Activated naive CD8-positive, alpha-beta T cell treated with anti-CD3 and anti-CD28 coated beads, Interleukin-2, amount 50 U/mL, for 16 hours (primary cell): ENCODE data around the gene SLC5A10.

Source experiments
- DNase-seq: peaks from one replicate; pipeline ENCODE4 v3.0.0-alpha.2; 2020; ENCODE audit warnings: low read depth, low spot score

SLC5A10 gene

GRCh38 chr17:18984273-18985114, 32.5 kb downstream of the SLC5A10 start:
- no peak for DNase-seq

- no peak for DNase-seq
These were observed 33.5 kb downstream of the SLC5A10 start for GRCh38 chr17:18985475-18985874.

- DNase-seq: no peak
These were observed 34.7 kb downstream of the SLC5A10 start for GRCh38 chr17:18986541-18987229.

DNA sequence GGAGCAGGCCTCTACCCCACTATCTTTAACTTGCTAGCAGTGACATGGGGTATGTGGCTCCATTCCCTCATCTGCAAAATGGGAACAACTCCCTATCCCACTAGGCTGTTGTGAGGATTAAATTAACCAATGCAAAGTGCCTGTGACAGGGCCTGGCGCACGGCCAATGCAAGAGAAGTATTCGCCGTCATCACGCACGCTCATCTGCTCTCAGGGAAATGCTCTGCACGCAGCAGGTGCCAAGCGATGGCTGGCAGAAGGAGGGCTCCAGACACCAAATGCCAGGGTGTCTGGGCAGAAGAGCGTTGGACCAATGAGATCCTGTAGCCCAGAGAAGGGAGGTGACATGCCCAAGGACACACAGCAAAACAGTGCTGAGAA, 35.3 kb downstream of the SLC5A10 start:
- DNase-seq: no peak

GRCh38 chr17:18987862-18988545, 36.0 kb downstream of the SLC5A10 start:
- DNase-seq: no peak

GRCh38 chr17:18988546-18989173, 36.7 kb downstream of the SLC5A10 start:
- no peak for DNase-seq

GRCh38 chr17:18990331-18990730, 38.4 kb downstream of the SLC5A10 start:
- DNase-seq: no peak

GRCh38 chr17:18991531-18992315, 39.8 kb downstream of the SLC5A10 start:
- no peak for DNase-seq

- DNase-seq: no peak
These were observed 40.6 kb downstream of the SLC5A10 start for GRCh38 chr17:18992454-18993130.

GRCh38 chr17:18993905-18994526, 42.1 kb downstream of the SLC5A10 start:
- no peak for DNase-seq

- DNase-seq: no peak
These were observed 42.7 kb downstream of the SLC5A10 start for GRCh38 chr17:18994631-18995030.

GRCh38 chr17:18995220-18995619, 43.3 kb downstream of the SLC5A10 start:
- no peak for DNase-seq

- no peak for DNase-seq
These were observed 44.5 kb downstream of the SLC5A10 start for GRCh38 chr17:18996458-18996857.

- no peak for DNase-seq
These were observed 45.8 kb downstream of the SLC5A10 start for GRCh38 chr17:18997650-18998196.

DNA sequence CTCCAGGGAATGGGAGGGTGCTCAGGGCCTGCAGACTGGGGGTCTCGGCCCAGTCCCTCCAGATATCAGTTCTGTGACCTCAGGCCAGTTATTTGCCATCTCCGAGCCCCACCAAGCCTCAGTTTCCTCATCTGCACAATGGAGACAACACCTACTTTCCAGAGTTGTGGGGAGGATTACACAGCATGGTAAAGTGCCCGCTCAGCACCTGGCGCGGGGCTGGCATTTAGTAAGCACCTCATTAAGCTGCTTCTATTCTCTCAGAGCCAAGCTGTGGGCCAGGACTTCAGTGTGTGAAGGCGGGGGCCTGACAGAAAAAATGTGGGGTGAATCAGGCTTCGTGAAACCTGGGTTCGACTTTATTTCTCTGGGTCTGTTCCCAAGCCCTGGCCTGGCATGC, 47.4 kb downstream of the SLC5A10 start:
- no peak for DNase-seq

DNA sequence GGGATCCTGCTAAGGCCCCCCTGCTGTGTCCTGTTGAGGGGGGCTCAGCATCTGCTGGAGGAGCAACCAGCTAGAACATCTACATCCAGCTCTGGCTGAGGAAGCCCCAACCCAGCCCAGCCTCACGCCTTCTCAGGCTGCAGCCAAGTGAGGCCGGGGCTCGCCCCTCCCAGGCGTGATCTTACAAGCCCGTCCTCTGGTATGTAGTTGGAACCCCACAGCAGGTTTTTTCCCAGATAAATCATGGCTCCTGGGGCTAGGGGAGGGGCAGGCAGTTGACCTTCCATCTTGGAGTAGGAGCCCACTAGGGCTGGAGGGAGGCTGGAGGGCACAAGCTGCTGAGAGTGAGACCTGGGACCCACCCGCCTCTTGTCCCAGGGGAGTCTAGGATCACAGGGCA, 47.9 kb downstream of the SLC5A10 start:
- no peak for DNase-seq

- no peak for DNase-seq
These were observed 48.8 kb downstream of the SLC5A10 start for GRCh38 chr17:19000531-19001325.

DNA sequence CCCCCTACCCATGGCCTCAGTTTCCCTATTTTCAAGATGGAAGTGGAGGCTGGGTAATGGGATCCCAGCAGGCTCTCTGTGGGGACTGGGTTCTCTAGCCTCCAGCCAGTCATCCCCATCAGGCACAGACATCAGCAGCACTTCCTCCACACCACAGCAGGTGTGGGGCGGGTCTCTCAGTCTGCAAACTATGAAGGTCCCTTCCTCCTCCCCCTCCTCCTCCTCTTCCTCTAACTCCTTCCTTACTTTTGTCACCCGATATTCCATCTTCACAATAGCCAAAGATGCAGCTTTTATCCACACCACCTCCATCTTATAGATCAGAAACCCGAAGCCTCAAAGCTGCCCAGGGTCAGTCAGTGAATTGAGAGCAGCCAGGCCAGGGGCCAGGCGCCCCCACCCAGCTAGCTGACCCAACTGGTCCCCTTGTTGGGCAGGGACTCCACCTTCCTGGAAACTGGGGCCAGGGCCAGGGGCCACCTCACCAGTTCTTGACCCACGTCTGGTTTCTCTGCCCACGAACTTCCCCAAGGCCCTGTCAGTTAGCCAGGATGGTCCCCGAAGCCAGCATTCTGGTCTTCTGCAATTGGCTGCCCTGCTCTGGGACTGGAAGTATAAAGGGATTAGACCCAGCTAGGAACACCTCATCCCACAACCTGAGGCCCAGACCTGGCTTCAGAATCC, 50.1 kb downstream of the SLC5A10 start:
- no peak for DNase-seq
